ENCODE measurements around the gene SAMD1.

DNA sequence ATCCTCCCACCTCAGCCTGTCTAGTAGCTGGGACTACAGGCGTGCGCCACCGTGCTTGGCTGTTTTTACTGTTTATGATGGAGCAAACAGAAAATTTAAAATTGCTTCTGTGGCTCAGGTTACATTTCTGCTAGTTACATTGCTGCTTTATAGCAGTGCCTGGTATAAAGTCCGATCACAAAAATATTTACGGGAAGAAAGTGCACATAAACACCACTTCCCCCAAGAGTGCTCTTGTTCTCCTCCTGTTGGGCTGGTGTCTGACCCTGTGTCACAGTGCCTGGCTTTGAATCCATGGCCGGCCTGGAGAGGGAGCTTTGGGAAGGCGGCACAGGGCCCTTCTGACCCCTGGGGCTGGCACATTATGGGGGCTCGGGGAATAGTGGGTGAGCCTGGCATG is 15.1 kb upstream of the SAMD1 start:
- TF ChIP-seq, protein P1, sequence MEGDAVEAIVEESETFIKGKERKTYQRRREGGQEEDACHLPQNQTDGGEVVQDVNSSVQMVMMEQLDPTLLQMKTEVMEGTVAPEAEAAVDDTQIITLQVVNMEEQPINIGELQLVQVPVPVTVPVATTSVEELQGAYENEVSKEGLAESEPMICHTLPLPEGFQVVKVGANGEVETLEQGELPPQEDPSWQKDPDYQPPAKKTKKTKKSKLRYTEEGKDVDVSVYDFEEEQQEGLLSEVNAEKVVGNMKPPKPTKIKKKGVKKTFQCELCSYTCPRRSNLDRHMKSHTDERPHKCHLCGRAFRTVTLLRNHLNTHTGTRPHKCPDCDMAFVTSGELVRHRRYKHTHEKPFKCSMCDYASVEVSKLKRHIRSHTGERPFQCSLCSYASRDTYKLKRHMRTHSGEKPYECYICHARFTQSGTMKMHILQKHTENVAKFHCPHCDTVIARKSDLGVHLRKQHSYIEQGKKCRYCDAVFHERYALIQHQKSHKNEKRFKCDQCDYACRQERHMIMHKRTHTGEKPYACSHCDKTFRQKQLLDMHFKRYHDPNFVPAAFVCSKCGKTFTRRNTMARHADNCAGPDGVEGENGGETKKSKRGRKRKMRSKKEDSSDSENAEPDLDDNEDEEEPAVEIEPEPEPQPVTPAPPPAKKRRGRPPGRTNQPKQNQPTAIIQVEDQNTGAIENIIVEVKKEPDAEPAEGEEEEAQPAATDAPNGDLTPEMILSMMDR (conservative IDR thresholded peaks at IDR 0.05), result no peak
- no peak for TF ChIP-seq ZFX (IDR thresholded peaks at IDR 0.05)

Measured in C4-2B (cell line).